ENCODE measurements around the gene ZCCHC2.

GRCh38 chr18:62610351-62610700, 87.5 kb downstream of the ZCCHC2 start:
- TF ChIP-seq GATA2 (IDR thresholded peaks at IDR 0.05; ENCODE audit: low read depth, low read length) (no peak), GATA3 (IDR thresholded peaks at IDR 0.05; ENCODE audit: low read depth, low read length) (no peak)
